HepG2 (cell line): ENCODE measurements around the gene IGFALS. TPM values are rescaled to one million over a fixed set of nuclear protein-coding genes. Genes with fewer than 3 reads are reported as not detected.

Experiments used
- ATF4 ChIP-seq, 2 experiments: fragments of 450-650 bp in 1 of 2; sonication (generic) in 1 of 2; formaldehyde crosslinking; IDR thresholded peaks; 2 replicates each; pipeline versions ENCODE4 v1.5.0 to v1.8.0; 2020 to 2022; ENCODE audit warnings: mild to moderate bottlenecking in 1 of 2, missing genetic modification reagents in 1 of 2
- FOXO4 ChIP-seq: sonication (generic); formaldehyde crosslinking; conservative IDR thresholded peaks from 2 replicates; pipeline ENCODE4 v1.8.1; 2023; ENCODE audit warnings: missing genetic modification reagents
- HNF1B ChIP-seq: sonication (generic); formaldehyde crosslinking; IDR thresholded peaks from 2 replicates; pipeline ENCODE4 v1.5.1; 2020; ENCODE audit warnings: mild to moderate bottlenecking, moderate library complexity, missing genetic modification reagents
- POGK ChIP-seq: sonication (generic); formaldehyde crosslinking; conservative IDR thresholded peaks from 2 replicates; pipeline ENCODE4 v1.8.0; 2022; ENCODE audit warnings: mild to moderate bottlenecking, moderate library complexity, missing genetic modification reagents
- SETDB1 ChIP-seq: sonication (generic); formaldehyde crosslinking; IDR thresholded peaks from 2 replicates; pipeline ENCODE4 v1.5.1; 2020; ENCODE audit warnings: missing genetic modification reagents, mild to moderate bottlenecking, borderline replicate concordance
- ZNF768 ChIP-seq: sonication (generic); formaldehyde crosslinking; IDR thresholded peaks from 2 replicates; pipeline ENCODE4 v1.4.0; 2020; ENCODE audit warnings: missing genetic modification reagents
- ZNF83 ChIP-seq: sonication (generic); formaldehyde crosslinking; IDR thresholded peaks from 2 replicates; pipeline ENCODE4 v1.4.0; 2020; ENCODE audit warnings: missing genetic modification reagents, mild to moderate bottlenecking, borderline replicate concordance
- polyA plus RNA-seq, 8 experiments: library from polyadenylated mRNA; depleted of rRNA in 3 of 8; stranded (reverse) in 7 of 8; unstranded in 1 of 8; fragments of >200 nt; fragmentation: Illumina TruSeq in 4 of 8; extraction: Trizol in 4 of 8; gene quantifications; 2 replicates each; pipeline versions ENCODE4 v1.2.1 to v1.2.3, GENCODE V29; 2011 to 2016; ENCODE audit warnings: low read depth in 4 of 8, missing spikeins in 1 of 8, mixed read lengths in 1 of 8; ENCODE audit not compliant: insufficient read depth in 1 of 8
- total RNA-seq, 5 experiments: library from RNA; depleted of rRNA; stranded (reverse); fragments of >200 nt; fragmentation: Illumina TruSeq; extraction: Trizol; gene quantifications; 2 replicates each; pipeline ENCODE4 v1.2.3, GENCODE V29; 2016; ENCODE audit warnings: low read depth in 1 of 5
- TF ChIP-seq, protein P1 (sequence below): sonication (generic); formaldehyde crosslinking; IDR thresholded peaks from 2 replicates; pipeline ENCODE4 v1.8.1; 2023; ENCODE audit warnings: mild to moderate bottlenecking, missing genetic modification reagents
- TF ChIP-seq, protein P2 (sequence below): sonication (generic); formaldehyde crosslinking; IDR thresholded peaks from one replicate; pipeline ENCODE4 v1.5.1; 2020; ENCODE audit warnings: mild to moderate bottlenecking, missing genetic modification reagents; ENCODE audit errors: not compliant biosample characterization
- TF ChIP-seq, protein P3 (sequence below): sonication (generic); formaldehyde crosslinking; IDR thresholded peaks from 2 replicates; pipeline ENCODE4 v1.5.0; 2020; ENCODE audit warnings: mild to moderate bottlenecking, missing genetic modification reagents, moderate library complexity

The IGFALS gene
- total and polyA plus RNA-seq, 2 of the 13 experiments (the other 11 are each of a cell fraction or from before 2014, with no cell fraction given): 0.34 to 2.4 TPM

GRCh38 chr16:1825381-1825863, 31.9 kb upstream of the IGFALS start (continued):
- TF ChIP-seq HNF1B (CRISPR knock-in tag) (peak; percentile 43; the same call in 1 of the 2 replicates), SETDB1 (CRISPR knock-in tag) (no peak), POGK (CRISPR knock-in tag) (0 out of 2 replicates have a peak, but pooled peaks have one; percentile 11), ATF4 (CRISPR knock-in tag; IDR thresholded peaks at IDR 0.05) (peak in 1 of 2 experiments; percentile 25; a peak in 1 of 4 replicates), FOXO4 (no peak), ZNF768 (no peak), ZNF83 (no peak)
- TF ChIP-seq, protein P1, sequence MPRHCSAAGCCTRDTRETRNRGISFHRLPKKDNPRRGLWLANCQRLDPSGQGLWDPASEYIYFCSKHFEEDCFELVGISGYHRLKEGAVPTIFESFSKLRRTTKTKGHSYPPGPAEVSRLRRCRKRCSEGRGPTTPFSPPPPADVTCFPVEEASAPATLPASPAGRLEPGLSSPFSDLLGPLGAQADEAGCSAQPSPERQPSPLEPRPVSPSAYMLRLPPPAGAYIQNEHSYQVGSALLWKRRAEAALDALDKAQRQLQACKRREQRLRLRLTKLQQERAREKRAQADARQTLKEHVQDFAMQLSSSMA: no peak
- TF ChIP-seq, protein P2, sequence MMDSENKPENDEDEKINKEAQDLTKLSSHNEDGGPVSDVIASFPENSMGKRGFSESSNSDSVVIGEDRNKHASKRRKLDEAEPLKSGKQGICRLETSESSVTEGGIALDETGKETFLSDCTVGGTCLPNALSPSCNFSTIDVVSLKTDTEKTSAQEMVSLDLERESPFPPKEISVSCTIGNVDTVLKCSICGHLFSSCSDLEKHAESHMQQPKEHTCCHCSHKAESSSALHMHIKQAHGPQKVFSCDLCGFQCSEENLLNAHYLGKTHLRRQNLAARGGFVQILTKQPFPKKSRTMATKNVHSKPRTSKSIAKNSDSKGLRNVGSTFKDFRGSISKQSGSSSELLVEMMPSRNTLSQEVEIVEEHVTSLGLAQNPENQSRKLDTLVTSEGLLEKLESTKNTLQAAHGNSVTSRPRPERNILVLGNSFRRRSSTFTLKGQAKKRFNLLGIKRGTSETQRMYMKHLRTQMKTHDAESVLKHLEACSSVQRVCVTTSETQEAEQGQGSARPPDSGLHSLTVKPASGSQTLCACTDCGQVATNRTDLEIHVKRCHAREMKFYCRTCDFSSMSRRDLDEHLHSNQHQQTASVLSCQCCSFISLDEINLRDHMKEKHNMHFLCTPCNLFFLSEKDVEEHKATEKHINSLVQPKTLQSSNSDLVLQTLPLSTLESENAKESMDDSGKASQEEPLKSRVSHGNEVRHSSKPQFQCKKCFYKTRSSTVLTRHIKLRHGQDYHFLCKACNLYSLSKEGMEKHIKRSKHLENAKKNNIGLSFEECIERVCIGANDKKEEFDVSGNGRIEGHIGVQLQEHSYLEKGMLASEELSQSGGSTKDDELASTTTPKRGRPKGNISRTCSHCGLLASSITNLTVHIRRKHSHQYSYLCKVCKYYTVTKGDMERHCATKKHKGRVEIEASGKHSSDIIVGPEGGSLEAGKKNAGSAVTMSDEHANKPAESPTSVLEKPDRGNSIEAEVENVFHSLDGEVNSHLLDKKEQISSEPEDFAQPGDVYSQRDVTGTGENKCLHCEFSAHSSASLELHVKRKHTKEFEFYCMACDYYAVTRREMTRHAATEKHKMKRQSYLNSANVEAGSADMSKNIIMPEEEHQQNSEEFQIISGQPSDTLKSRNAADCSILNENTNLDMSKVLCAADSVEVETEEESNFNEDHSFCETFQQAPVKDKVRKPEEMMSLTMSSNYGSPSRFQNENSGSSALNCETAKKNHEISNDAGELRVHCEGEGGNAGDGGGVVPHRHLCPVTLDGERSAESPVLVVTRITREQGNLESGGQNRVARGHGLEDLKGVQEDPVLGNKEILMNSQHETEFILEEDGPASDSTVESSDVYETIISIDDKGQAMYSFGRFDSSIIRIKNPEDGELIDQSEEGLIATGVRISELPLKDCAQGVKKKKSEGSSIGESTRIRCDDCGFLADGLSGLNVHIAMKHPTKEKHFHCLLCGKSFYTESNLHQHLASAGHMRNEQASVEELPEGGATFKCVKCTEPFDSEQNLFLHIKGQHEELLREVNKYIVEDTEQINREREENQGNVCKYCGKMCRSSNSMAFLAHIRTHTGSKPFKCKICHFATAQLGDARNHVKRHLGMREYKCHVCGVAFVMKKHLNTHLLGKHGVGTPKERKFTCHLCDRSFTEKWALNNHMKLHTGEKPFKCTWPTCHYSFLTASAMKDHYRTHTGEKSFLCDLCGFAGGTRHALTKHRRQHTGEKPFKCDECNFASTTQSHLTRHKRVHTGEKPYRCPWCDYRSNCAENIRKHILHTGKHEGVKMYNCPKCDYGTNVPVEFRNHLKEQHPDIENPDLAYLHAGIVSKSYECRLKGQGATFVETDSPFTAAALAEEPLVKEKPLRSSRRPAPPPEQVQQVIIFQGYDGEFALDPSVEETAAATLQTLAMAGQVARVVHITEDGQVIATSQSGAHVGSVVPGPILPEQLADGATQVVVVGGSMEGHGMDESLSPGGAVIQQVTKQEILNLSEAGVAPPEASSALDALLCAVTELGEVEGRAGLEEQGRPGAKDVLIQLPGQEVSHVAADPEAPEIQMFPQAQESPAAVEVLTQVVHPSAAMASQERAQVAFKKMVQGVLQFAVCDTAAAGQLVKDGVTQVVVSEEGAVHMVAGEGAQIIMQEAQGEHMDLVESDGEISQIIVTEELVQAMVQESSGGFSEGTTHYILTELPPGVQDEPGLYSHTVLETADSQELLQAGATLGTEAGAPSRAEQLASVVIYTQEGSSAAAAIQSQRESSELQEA (CRISPR knock-in tag): no peak
- TF ChIP-seq, protein P3, sequence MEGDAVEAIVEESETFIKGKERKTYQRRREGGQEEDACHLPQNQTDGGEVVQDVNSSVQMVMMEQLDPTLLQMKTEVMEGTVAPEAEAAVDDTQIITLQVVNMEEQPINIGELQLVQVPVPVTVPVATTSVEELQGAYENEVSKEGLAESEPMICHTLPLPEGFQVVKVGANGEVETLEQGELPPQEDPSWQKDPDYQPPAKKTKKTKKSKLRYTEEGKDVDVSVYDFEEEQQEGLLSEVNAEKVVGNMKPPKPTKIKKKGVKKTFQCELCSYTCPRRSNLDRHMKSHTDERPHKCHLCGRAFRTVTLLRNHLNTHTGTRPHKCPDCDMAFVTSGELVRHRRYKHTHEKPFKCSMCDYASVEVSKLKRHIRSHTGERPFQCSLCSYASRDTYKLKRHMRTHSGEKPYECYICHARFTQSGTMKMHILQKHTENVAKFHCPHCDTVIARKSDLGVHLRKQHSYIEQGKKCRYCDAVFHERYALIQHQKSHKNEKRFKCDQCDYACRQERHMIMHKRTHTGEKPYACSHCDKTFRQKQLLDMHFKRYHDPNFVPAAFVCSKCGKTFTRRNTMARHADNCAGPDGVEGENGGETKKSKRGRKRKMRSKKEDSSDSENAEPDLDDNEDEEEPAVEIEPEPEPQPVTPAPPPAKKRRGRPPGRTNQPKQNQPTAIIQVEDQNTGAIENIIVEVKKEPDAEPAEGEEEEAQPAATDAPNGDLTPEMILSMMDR (CRISPR knock-in tag): no peak; the same call in 1 of the 2 replicates
